Inferior parietal cortex (tissue), 1 donor: Measurements from ENCODE around the gene SBF1.

Experiments used
- DNase-seq: peaks from one replicate; pipeline ENCODE4 v3.0.0-alpha.2; 2016; ENCODE audit errors: extremely low spot score

Gene SBF1

GRCh38 chr22:50486561-50487289 lies 11.9 kb upstream of the SBF1 start, which contains the start of gene MIOX:
Gene MIOX (plus strand): TSS chr22:50486859. CDS start chr22:50486898, 39 bp downstream.
- no peak for DNase-seq

GRCh38 chr22:50485221-50486131 lies 10.6 kb upstream of the SBF1 start:
- DNase-seq = no peak

- no peak for DNase-seq
These were observed 9.4 kb upstream of the SBF1 start for GRCh38 chr22:50483977-50484853.

- DNase-seq = no peak
These were observed 8.7 kb upstream of the SBF1 start for GRCh38 chr22:50483556-50483955.

GRCh38 chr22:50483106-50483505 lies 8.3 kb upstream of the SBF1 start:
- no peak for DNase-seq

DNA sequence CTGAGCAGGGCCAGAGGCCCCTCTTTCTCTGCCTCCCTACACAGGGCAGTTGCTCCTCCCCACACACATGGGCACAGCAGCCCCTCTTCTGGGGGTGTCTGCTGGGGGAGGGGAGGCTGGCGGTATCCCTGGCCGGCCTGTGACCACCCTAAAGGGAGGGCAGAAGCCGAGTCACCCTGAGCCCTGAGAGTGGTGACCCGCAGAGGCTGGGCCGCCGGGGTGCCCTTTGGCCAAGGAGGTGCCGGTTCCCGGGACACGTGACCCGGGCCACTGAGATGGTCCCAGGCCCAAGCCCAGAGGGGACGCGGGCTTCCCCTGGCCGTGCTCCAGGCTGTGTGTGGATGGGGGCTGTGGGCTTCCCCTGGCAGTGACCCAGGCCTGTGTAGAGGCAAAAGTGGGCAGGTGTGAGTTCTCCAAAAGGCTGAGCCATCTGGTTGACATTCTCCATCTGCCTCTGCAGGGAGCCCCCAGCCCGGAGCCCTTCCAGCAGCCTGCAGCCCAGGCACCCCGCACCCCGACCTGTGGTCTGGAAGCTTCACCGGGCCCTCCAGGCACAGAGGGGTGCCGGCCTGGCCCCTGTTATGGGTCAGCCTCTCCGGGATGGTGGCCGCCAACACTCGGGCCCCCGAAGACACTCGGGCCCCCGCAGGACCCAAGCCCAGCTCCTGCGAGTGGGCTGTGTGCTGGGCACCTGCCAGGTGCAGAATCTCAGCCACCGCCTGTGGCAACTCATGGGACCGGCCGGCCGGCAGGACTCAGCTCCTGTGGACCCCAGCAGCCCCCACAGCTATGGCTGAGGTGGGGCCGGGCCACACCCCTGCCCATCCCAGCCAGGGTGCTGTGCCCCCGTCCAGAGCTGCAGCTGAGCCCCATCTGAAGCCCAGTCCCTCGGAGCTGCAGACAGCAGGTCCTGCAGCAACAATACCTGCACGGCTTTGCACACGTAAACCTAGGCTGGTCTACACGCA lies 7.6 kb upstream of the SBF1 start:
- no peak for DNase-seq

DNA sequence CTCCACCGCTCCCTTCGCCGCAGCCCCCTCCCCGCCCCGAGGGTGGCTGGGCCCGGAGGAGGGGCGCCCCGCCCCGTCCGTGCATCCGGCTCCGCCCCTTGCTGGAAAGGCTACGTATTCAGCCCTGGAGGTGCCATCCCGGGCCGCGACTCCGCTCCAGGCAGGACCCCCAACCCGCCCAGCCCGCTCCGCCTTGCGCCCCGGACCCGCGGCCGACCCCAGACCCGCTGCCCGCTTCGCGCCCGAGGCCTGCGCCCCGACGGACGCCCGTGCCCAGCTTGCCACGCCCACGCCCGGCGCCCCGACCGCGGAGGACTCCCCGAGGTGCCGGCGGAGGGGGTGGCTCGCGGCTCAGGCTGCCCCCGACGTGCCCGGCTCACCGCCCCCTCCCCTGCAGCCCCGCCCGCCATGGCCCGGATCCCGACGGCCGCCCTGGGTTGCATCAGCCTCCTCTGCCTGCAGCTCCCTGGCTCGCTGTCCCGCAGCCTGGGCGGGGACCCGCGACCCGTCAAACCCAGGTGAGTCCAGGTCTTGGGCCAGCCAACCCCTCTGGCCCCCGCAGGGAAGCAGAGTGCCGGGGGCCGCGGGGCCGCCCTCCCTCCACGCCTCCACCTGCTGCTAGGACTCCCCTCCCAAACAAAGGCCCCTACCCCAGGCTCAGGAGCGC lies 6.7 kb upstream of the SBF1 start, which contains the start of gene ADM2:
ADM2 (plus strand) TSS at position 104 of the 667 bp plus-strand sequence; CDS start at position 409, 305 bp downstream.
- no peak for DNase-seq

DNA sequence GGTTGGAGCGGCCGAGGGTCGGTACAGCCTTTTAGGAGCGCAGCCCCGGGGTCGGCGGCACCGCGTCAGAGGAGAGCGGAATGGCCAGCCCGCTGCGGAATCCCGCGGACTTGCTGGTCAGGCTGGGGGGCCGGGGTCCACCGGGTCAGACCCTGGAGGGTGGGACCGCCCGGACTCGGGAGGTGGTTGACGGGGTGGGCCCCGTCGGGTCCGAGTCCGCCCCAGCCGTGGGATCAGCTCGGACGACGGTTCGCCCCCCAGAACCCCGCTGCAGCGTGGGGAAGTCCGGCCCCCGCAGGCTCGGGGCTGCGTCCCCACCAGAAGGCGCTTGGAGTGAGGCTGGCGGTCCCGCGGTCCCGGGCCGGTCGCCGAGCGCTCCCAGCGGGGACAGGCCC lies 6.2 kb upstream of the SBF1 start:
- no peak for DNase-seq

DNA sequence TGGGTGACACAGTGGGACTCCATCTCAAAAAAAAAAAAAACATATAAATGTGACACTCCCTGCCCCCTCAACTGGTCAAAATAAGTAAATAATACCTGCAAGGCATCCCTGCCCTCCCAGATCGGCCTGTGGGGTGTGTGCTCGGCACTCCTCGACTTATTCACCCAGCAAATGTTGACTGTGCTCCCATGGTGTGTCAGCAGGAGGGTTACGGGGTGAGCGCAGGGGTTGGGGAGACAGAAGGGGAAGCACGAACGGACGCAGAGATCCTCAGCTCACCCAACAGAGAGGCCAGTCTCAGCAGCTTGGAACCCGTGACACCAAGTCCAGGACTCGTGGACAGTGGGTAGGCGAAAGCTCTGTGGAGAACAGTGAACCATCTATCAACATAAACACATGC lies 4.9 kb upstream of the SBF1 start:
- DNase-seq = no peak

- no peak for DNase-seq
These were observed 3.1 kb upstream of the SBF1 start for GRCh38 chr22:50477923-50478322.

DNA sequence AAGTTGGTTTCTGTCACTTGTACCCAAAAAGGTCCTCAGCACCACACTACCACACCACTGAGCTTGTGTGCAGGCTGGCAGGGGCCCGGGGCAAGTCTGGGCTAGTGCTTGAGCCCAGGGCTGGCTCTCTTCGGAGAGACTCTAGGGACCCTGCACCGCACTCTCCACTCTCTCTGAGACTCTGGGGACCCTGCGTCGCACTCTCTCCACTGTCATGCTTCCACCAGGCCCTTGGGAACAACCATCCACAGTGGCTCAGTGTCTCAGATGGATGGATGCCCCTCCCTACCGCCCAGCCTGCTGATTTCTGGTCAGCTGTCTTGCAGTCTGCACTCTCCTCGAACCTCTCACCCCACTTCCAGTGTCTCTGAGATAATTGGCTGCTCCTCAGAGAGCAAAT lies 2.0 kb upstream of the SBF1 start:
- DNase-seq = no peak

GRCh38 chr22:50475652-50476002 lies 792 bp upstream of the SBF1 start:
- no peak for DNase-seq

DNA sequence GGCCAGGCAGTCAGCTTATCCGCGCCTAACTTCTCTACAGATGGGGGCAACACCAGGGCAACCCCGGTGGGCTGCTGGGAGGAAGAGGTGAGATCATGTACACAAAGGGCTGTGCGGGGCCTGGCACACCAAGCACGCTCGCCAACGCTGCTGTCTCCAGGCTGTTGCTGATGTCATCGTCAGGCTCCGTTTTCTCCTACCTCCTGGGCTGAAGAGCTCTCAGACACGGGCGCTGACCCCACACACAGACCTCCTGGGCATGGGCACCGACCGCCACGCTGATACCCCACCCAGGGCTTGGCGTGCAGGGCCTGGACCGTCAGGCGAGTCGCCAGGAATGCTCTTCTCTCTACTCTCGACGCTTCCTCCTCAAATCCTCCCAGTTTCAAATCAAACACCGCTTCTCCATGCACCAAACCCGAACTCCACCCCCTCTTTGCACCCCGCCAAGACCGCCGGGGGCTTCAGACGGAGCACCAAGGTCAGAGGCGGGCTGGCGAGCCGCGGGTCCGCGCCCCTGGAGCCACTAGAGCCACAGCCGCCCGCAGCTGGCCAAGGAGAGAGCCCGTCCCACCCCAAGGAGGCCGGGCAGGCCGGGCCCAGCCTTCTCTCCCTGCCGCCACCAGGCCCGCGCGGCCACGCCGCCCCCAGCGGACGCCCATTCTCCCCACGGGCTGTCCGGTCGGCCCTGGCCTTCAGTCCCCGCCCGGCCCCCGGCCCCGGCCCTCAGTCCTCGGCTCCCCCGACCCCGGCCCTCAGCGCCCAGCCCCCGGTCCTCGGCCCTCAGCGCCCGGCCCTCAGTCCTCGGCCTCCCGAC lies 772 bp downstream of the SBF1 start:
- DNase-seq = no peak

GRCh38 chr22:50473088-50473487 lies 1.7 kb downstream of the SBF1 start:
- DNase-seq = no peak

DNA sequence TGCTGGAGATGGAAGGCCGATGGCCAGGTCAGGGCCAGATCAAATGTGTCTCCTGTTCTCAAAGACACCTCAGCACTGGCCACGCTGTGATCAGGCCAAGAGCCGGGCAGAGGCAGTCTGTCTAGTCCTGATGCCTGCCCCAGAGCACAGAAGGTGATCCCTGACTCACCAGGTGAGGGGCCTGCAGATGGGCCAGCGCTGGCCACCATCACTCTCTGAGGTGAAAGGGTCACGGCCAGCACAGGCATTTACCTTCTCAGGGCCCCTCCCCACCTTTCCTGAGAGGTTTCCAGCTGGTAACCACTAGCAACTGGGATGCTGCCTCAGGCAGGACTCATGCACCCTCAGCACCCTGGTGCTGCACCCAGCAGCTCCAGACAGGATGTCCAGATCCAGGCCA lies 2.9 kb downstream of the SBF1 start:
- DNase-seq = no peak

DNA sequence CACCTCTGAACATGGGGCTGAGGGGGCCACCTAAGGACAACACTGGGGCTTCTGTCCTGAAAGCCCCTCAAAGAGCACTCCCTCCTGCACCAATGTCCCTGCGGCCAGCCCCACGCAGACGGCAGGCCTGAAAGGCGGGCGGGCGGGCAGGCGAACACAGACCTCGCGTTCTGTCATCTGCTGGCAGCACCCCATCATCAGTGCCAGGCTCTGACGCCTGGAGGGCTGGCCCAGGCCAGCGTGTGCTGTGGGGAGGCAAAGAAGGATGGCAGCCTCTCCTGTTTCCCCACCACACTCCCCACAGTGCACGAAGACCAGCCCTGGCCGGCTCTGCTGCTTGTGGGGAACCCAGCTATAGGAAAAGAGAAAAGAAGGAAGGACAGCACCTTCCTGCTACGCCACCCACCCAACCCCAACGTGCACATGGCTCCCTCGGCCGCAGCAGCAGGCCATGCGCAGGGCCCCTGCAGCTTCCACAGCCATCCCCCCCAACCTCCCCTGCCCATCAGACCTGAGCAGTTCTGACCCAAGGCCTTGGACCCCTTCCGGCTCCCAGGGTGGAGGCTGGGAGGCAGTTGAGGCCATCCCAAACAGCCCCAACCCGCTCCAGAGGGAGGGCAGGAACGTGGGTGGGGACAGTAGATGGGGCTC lies 3.5 kb downstream of the SBF1 start:
- DNase-seq = peak; percentile 48

- DNase-seq = no peak
These were observed 4.3 kb downstream of the SBF1 start for GRCh38 chr22:50470491-50470890.

GRCh38 chr22:50469377-50470305 lies 5.2 kb downstream of the SBF1 start:
- DNase-seq = no peak
